IMR-90 (cell line): ENCODE results near the gene SPTLC3. TPM values are rescaled to one million over a fixed set of nuclear protein-coding genes. Genes with fewer than 3 reads are reported as not detected.
A peak's percentile ranks its signal among the peaks of the same experiment; 100 is the strongest.

ENCODE experiments used
- ATAC-seq: fragments of 200-7000 bp; cut with Tn5 transposase; 2 replicates; pipeline ENCODE4 v1.9.1; 2020; ENCODE audit warnings: low read depth, mild to moderate bottlenecking, moderate library complexity
- BruUV-seq: library from RNA; stranded (reverse); fragments of 400-500 nt; replicated peaks from 2 replicates; lab custom pipeline; 2021; lab: Mats Ljungman, UMichigan
- CTCF ChIA-PET: fragments of 300-600 bp; formaldehyde crosslinking; extraction: SDS; loops from one replicate; lab custom pipeline; 2021; ENCODE audit warnings: antibody characterized with exemption; lab: Yijun Ruan, JAX
- POLR2A ChIA-PET: fragments of 300-600 bp; sonication (Branson Sonifier 250); formaldehyde crosslinking; loops from one replicate; lab custom pipeline; 2022; ENCODE audit warnings: antibody characterized with exemption; ENCODE audit not compliant: unreplicated experiment; lab: Charles Lee
- DNase-seq: peaks from one replicate; pipeline ENCODE4 v3.0.0; 2013
- H2AFZ ChIP-seq: replicated peaks from 2 replicates; pipeline ENCODE3; 2013; ENCODE audit warnings: low read length, mild to moderate bottlenecking; ENCODE audit not compliant: poor library complexity
- H2AK5ac ChIP-seq: 2 replicates; pipeline ENCODE4 v1.6.1; 2013; ENCODE audit warnings: low read depth, low read length, inconsistent platforms
- H2AK9ac ChIP-seq: replicated peaks from 2 replicates; pipeline ENCODE3; 2013; ENCODE audit warnings: mild to moderate bottlenecking, low read depth, low read length, moderate library complexity; ENCODE audit not compliant: poor library complexity
- H2BK120ac ChIP-seq: 2 replicates; pipeline ENCODE4 v1.6.1; 2013; ENCODE audit warnings: low read depth, low read length, inconsistent platforms
- H2BK15ac ChIP-seq: 3 replicates; pipeline ENCODE4 v1.6.1; 2013; ENCODE audit warnings: low read depth, low read length, inconsistent platforms
- H2BK20ac ChIP-seq: 2 replicates; pipeline ENCODE4 v1.6.1; 2013; ENCODE audit warnings: low read depth, mild to moderate bottlenecking, inconsistent platforms, low read length, moderate library complexity
- H2BK5ac ChIP-seq: 2 replicates; pipeline ENCODE4 v1.6.1; 2013; ENCODE audit warnings: mild to moderate bottlenecking, low read depth, low read length, inconsistent platforms; ENCODE audit not compliant: poor library complexity, severe bottlenecking
- H3K14ac ChIP-seq: replicated peaks from 2 replicates; pipeline ENCODE4 v1.6.1; 2013; ENCODE audit warnings: low read depth, low read length, inconsistent platforms
- H3K18ac ChIP-seq: 2 replicates; pipeline ENCODE4 v1.6.1; 2013; ENCODE audit warnings: low read depth, low read length, control low read depth
- H3K23ac ChIP-seq: 2 replicates; pipeline ENCODE4 v1.6.1; 2013; ENCODE audit warnings: low read depth, low read length, inconsistent platforms
- H3K27ac ChIP-seq: 2 replicates; pipeline ENCODE4 v1.5.1; 2013; ENCODE audit warnings: mild to moderate bottlenecking, control low read depth, low read length; ENCODE audit not compliant: insufficient read depth
- H3K27me3 ChIP-seq: 2 replicates; pipeline ENCODE4 v1.6.1; 2013; ENCODE audit warnings: low read length; ENCODE audit not compliant: control insufficient read depth, insufficient read depth
- H3K36me3 ChIP-seq: 2 replicates; pipeline ENCODE4 v1.6.1; 2013; ENCODE audit warnings: low read length, mixed read lengths; ENCODE audit not compliant: control insufficient read depth, insufficient read depth
- H3K4ac ChIP-seq: 2 replicates; pipeline ENCODE4 v1.6.1; 2013; ENCODE audit warnings: low read depth, low read length, inconsistent platforms
- H3K4me1 ChIP-seq: 2 replicates; pipeline ENCODE4 v1.6.1; 2013; ENCODE audit warnings: low read length, mixed read lengths; ENCODE audit not compliant: control insufficient read depth, insufficient read depth
- H3K4me2 ChIP-seq: 2 replicates; pipeline ENCODE4 v1.6.1; 2013; ENCODE audit warnings: low read depth, mild to moderate bottlenecking, control low read depth, low read length, moderate library complexity
- H3K4me3 ChIP-seq: 2 replicates; pipeline ENCODE4 v1.5.1; 2013; ENCODE audit warnings: low read depth, mild to moderate bottlenecking, control low read depth, low read length, moderate library complexity; ENCODE audit not compliant: insufficient read depth
- H3K56ac ChIP-seq: 2 replicates; pipeline ENCODE4 v1.6.1; 2013; ENCODE audit warnings: low read length, inconsistent platforms; ENCODE audit not compliant: insufficient read depth; ENCODE audit errors: extremely low read depth
- H3K79me1 ChIP-seq, 2 experiments: 2 replicates each; pipeline ENCODE4 v1.6.1; 2013; ENCODE audit warnings: low read length in 2 of 2, inconsistent platforms in 1 of 2, low read depth in 1 of 2
- H3K9ac ChIP-seq: 2 replicates; pipeline ENCODE4 v1.6.1; 2013; ENCODE audit warnings: low read depth, low read length, control low read depth
- H3K9me1 ChIP-seq: 2 replicates; pipeline ENCODE4 v1.6.1; 2013; ENCODE audit warnings: low read length, inconsistent platforms; ENCODE audit not compliant: insufficient read depth
- H3K9me3 ChIP-seq: 2 replicates; pipeline ENCODE4 v1.6.1; 2013; ENCODE audit warnings: low read length; ENCODE audit not compliant: control insufficient read depth, insufficient read depth
- H4K20me1 ChIP-seq: 2 replicates; pipeline ENCODE4 v1.6.1; 2013; ENCODE audit warnings: low read length, inconsistent platforms; ENCODE audit not compliant: insufficient read depth
- H4K5ac ChIP-seq: 2 replicates; pipeline ENCODE4 v1.6.1; 2013; ENCODE audit warnings: mild to moderate bottlenecking, low read depth, low read length, control low read depth
- H4K8ac ChIP-seq, 2 experiments: 2 replicates each; pipeline ENCODE4 v1.6.1; 2013; ENCODE audit warnings: low read depth in 2 of 2, low read length in 2 of 2, control low read depth in 1 of 2, inconsistent platforms in 1 of 2
- H4K91ac ChIP-seq: 2 replicates; pipeline ENCODE4 v1.6.1; 2013; ENCODE audit warnings: low read depth, low read length, inconsistent platforms; ENCODE audit not compliant: insufficient read depth
- CEBPB ChIP-seq: IDR thresholded peaks from 2 replicates; pipeline ENCODE4 v1.6.1; 2012; ENCODE audit warnings: low read depth, low read length, improper control_type of control experiment
- CHD1 ChIP-seq: IDR thresholded peaks from 2 replicates; pipeline ENCODE4 v1.6.1; 2012; ENCODE audit warnings: low read depth, low read length, improper control_type of control experiment
- MAFK ChIP-seq: IDR thresholded peaks from 2 replicates; pipeline ENCODE4 v1.6.1; 2012; ENCODE audit warnings: low read depth, low read length, improper control_type of control experiment
- NFE2L2 ChIP-seq: fragments of 150-350 bp; IDR thresholded peaks from 2 replicates; pipeline ENCODE4 v1.6.1; 2016; ENCODE audit warnings: low read depth, mild to moderate bottlenecking, low read length
- RAD21 ChIP-seq: IDR thresholded peaks from 2 replicates; pipeline ENCODE4 v1.6.1; 2012; ENCODE audit warnings: low read length, improper control_type of control experiment
- RCOR1 ChIP-seq: IDR thresholded peaks from 2 replicates; pipeline ENCODE4 v1.6.1; 2012; ENCODE audit warnings: mild to moderate bottlenecking, low read length, improper control_type of control experiment; ENCODE audit not compliant: insufficient replicate concordance
- RFX5 ChIP-seq: IDR thresholded peaks from 2 replicates; pipeline ENCODE4 v1.8.0; 2012; ENCODE audit warnings: low read depth, mild to moderate bottlenecking, low read length, moderate library complexity
- WGBS, 2 experiments: methylation state at CpG; one replicate each; pipeline versions ENCODE4 v1.1.5 to v1.1.7; 2013; ENCODE audit warnings: missing lambda C conversion rate in 2 of 2; ENCODE audit not compliant: insufficient read length in 1 of 2; ENCODE audit errors: extremely low coverage in 2 of 2; 5-methylcytosine and 5-hydroxymethylcytosine counted together
- dilution Hi-C: fragments of 300-500 bp; cut with HindIII; formaldehyde crosslinking; loops from one replicate; pipeline ENCODE4 v1.14.3; 2018; ENCODE audit warnings: low sequenced_read_pairs; ENCODE audit not compliant: unreplicated experiment
- in situ Hi-C: fragments of 300-500 bp; cut with MboI; formaldehyde crosslinking; loops from 3 replicates; pipeline ENCODE4 v1.14.3; 2019; ENCODE audit warnings: low sequenced_read_pairs, inconsistent platforms, mixed read lengths
- intact Hi-C: fragments of 100-400 bp; cut with micrococcal nuclease; formaldehyde crosslinking; loops from 2 replicates; pipeline ENCODE4 v1.10.0; 2022
- polyA plus RNA-seq, 3 experiments: library from polyadenylated mRNA; depleted of rRNA; stranded (reverse); fragments of >200 nt; gene quantifications; 2 replicates each; pipeline ENCODE4 v1.2.3, GENCODE V29; 2012; ENCODE audit warnings: low replicate concordance in 1 of 3
- total RNA-seq: library from RNA; depleted of rRNA; stranded (reverse); fragments of >200 nt; gene quantifications from 2 replicates; pipeline ENCODE4 v1.2.3, GENCODE V29; 2012

The SPTLC3 gene
- total and polyA plus RNA-seq, 2 of the 4 experiments (the other 2 are of a cell fraction) = 0.44 to 1.6 TPM

GRCh38 chr20:13009682-13010406 lies 1.1 kb downstream of the SPTLC3 start:
- H3K9ac ChIP-seq = peak overlapping the region; percentile 52; the same call in 1 of the 2 replicates
- peaks cover 2% of the 10 kb centered on the region for H3K36me3 ChIP-seq
- H2BK20ac ChIP-seq = no peak overlapping the region
- DNase-seq (peak; percentile 96), ATAC-seq (peak; percentile 65)
- H3K9me1 ChIP-seq = peaks cover 3% of the 10 kb centered on the region; the same call in 1 of the 2 replicates
- no peak overlapping the region for H2BK120ac ChIP-seq
- H2AK9ac ChIP-seq = no peak overlapping the region
- H3K56ac ChIP-seq = no peak overlapping the region
- TF ChIP-seq RAD21 (no peak), RFX5 (no peak), NFE2L2 (no peak), CEBPB (peak; percentile 74), MAFK (peak; percentile 70; the same call in 1 of the 2 replicates), RCOR1 (no peak), CHD1 (no peak)
- H3K4me3 ChIP-seq = peak overlapping the region; percentile 54
- no peak overlapping the region for H3K23ac ChIP-seq
- H4K8ac ChIP-seq = 0 out of 4 replicates have a peak overlapping the region, but pooled peaks of 1 of the 2 experiments have one; percentile 35
- dilution Hi-C loops = no loop called here
- H3K14ac ChIP-seq = no peak overlapping the region
- H3K18ac ChIP-seq = peak overlapping the region; percentile 63
- peak overlapping the region; percentile 28 for H2BK5ac ChIP-seq
- no peaks in the 10 kb centered on the region for H3K9me3 ChIP-seq
- no peaks in the 10 kb centered on the region for H3K79me1 ChIP-seq
- WGBS, 2 experiments = no CpG with 5 or more reads among the region's 6 CpGs
- H2BK15ac ChIP-seq = 0 out of 3 replicates have a peak overlapping the region, but pooled peaks have one; percentile 1
- in situ Hi-C loops = no loop called here
- intact Hi-C loops = loop anchor here (5.0 kb wide), 1 partner anchor 38 kb away; no protein-coding TSS in a partner anchor
- H3K4ac ChIP-seq = no peak overlapping the region; the same call in 1 of the 2 replicates
- H4K20me1 ChIP-seq = no peaks in the 10 kb centered on the region
- no TSS peak for BruUV-seq
- peaks cover 10% of the 10 kb centered on the region for H3K4me1 ChIP-seq
- H2AK5ac ChIP-seq = no peak overlapping the region
- H2AFZ ChIP-seq = no peak overlapping the region
- ChIA-PET POLR2A (no interaction called here), CTCF (no interaction called here)
- peak overlapping the region; percentile 61; the same call in 1 of the 2 replicates for H4K5ac ChIP-seq
- no peak overlapping the region; the same call in 1 of the 2 replicates for H4K91ac ChIP-seq
- H3K27me3 ChIP-seq = no peaks in the 10 kb centered on the region; the same call in 1 of the 2 replicates
- peak overlapping the region; percentile 66; the same call in 1 of the 2 replicates for H3K27ac ChIP-seq
- H3K4me2 ChIP-seq = peak overlapping the region; percentile 95
